ENCODE data around the gene ST8SIA6.

DNA sequence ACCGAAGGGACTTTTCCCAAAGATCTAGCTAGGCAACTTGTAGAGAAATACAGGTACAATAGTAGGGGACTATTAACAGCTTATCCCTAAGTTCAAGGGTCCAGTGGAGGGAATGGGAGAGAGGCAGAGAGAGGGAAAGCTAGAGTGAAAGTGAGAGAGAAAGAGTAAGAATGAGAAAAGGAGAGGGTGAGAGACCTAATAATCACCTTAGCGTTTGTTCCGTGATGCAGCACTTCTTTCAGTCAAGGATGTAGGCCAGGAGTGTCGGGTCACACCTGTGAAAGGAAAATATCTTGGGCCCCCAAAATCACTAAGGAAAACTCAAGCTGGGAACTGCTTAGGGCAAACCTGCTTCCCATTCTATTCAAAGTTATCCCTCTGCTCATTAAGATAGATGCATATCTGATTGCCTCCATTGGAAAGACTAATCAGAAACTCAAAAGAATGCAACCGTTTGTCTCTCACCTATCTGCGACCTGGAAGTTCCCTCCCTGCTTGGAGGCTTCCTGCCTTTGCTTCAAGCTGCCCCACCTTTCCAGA is 75.2 kb downstream of the ST8SIA6 start:
- TF ChIP-seq, protein P1, sequence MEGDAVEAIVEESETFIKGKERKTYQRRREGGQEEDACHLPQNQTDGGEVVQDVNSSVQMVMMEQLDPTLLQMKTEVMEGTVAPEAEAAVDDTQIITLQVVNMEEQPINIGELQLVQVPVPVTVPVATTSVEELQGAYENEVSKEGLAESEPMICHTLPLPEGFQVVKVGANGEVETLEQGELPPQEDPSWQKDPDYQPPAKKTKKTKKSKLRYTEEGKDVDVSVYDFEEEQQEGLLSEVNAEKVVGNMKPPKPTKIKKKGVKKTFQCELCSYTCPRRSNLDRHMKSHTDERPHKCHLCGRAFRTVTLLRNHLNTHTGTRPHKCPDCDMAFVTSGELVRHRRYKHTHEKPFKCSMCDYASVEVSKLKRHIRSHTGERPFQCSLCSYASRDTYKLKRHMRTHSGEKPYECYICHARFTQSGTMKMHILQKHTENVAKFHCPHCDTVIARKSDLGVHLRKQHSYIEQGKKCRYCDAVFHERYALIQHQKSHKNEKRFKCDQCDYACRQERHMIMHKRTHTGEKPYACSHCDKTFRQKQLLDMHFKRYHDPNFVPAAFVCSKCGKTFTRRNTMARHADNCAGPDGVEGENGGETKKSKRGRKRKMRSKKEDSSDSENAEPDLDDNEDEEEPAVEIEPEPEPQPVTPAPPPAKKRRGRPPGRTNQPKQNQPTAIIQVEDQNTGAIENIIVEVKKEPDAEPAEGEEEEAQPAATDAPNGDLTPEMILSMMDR (IDR thresholded peaks at IDR 0.05; ENCODE audit: insufficient read depth, low read length, poor library complexity, severe bottlenecking), result no peak
- TF ChIP-seq EZH2phosphoT487 (conservative IDR thresholded peaks at IDR 0.05; ENCODE audit: low read length), result no peak

Measured in SU-DHL-6 (cell line).